SHP77 (cell line): ENCODE results near the gene CCL2.

Experiments
- DNase-seq, 2 experiments: peaks; one replicate each; lab custom pipeline; 2025; lab: John Stamatoyannopoulos, UW

CCL2 gene

GRCh38 chr17:34241062-34241461 lies 14.0 kb upstream of the CCL2 start:
- no peak for DNase-seq

- no peak for DNase-seq
Observed at GRCh38 chr17:34242587-34243363, 12.3 kb upstream of the CCL2 start.

- no peak for DNase-seq
Observed at GRCh38 chr17:34243364-34244320, 11.4 kb upstream of the CCL2 start.

GRCh38 chr17:34245351-34245905 lies 9.7 kb upstream of the CCL2 start:
- DNase-seq, result no peak

GRCh38 chr17:34246446-34246845 lies 8.6 kb upstream of the CCL2 start:
- DNase-seq, result no peak

GRCh38 chr17:34246881-34247280 lies 8.2 kb upstream of the CCL2 start:
- DNase-seq, result no peak

- DNase-seq, result no peak
Observed at GRCh38 chr17:34248511-34249024, 6.5 kb upstream of the CCL2 start.

- DNase-seq, result no peak
Observed at GRCh38 chr17:34249061-34249460, 6.0 kb upstream of the CCL2 start.

- no peak for DNase-seq
Observed at GRCh38 chr17:34249478-34249877, 5.6 kb upstream of the CCL2 start.

GRCh38 chr17:34251186-34251585 lies 3.9 kb upstream of the CCL2 start:
- DNase-seq, result no peak

GRCh38 chr17:34252095-34252443 lies 3.0 kb upstream of the CCL2 start:
- DNase-seq, result no peak

GRCh38 chr17:34252444-34253138 lies 2.5 kb upstream of the CCL2 start:
- DNase-seq, result no peak

GRCh38 chr17:34253139-34253525 lies 2.0 kb upstream of the CCL2 start:
- DNase-seq, result no peak

- no peak for DNase-seq
Observed at GRCh38 chr17:34254146-34254545, 939 bp upstream of the CCL2 start.

- DNase-seq, result no peak
Observed at GRCh38 chr17:34255381-34255732, 272 bp downstream of the CCL2 start.

- DNase-seq, result no peak
Observed at GRCh38 chr17:34255841-34256240, 756 bp downstream of the CCL2 start.

- DNase-seq, result no peak
Observed at GRCh38 chr17:34257299-34257985, 2.4 kb downstream of the CCL2 start.

- no peak for DNase-seq
Observed at GRCh38 chr17:34257986-34258326, 2.9 kb downstream of the CCL2 start.

- DNase-seq, result no peak
Observed at GRCh38 chr17:34259146-34259545, 4.1 kb downstream of the CCL2 start.

GRCh38 chr17:34260861-34261260 lies 5.8 kb downstream of the CCL2 start:
- no peak for DNase-seq

- DNase-seq, result no peak
Observed at GRCh38 chr17:34261568-34262337, 6.7 kb downstream of the CCL2 start.
